GOT3 (cell line): ENCODE results near the gene MMRN2.
A peak's percentile ranks its signal among the peaks of the same experiment; 100 is the strongest.
"Not testable (repeated sequence)": the region's sequence is repeated elsewhere in the genome, so short reads cannot be mapped to it uniquely, and the experiment has no call there.

Experiments used
- DNase-seq: peaks from one replicate; lab custom pipeline; 2025; ENCODE audit warnings: mixed read lengths; lab: John Stamatoyannopoulos, UW

MMRN2 gene

GRCh38 chr10:86957471-86958115 is at the start of gene MMRN2:
Gene MMRN2, minus strand, starts transcription at chr10:86957615. Its CDS starts 74 bp downstream, at chr10:86957541.
- DNase-seq: no peak

GRCh38 chr10:87007124-87007523 is 49.7 kb upstream of the MMRN2 start:
- DNase-seq: not testable (repeated sequence)

- no peak for DNase-seq
Measured at GRCh38 chr10:87000491-87000890, 43.1 kb upstream of the MMRN2 start.

- DNase-seq: not testable (repeated sequence)
Measured at GRCh38 chr10:86999802-87000403, 42.5 kb upstream of the MMRN2 start.

- DNase-seq: no peak
Measured at GRCh38 chr10:86992929-86993328, 35.5 kb upstream of the MMRN2 start.

- no peak for DNase-seq
Measured at GRCh38 chr10:86992456-86992855, 35.0 kb upstream of the MMRN2 start.

GRCh38 chr10:86991362-86991761 is 33.9 kb upstream of the MMRN2 start:
- DNase-seq: not testable (repeated sequence)

- DNase-seq: no peak
Measured at GRCh38 chr10:86988520-86988919, 31.1 kb upstream of the MMRN2 start.

- DNase-seq: not testable (repeated sequence)
Measured at GRCh38 chr10:86984498-86984897, 27.1 kb upstream of the MMRN2 start.

- no peak for DNase-seq
Measured at GRCh38 chr10:86981716-86982115, 24.3 kb upstream of the MMRN2 start.

GRCh38 chr10:86981020-86981419 is 23.6 kb upstream of the MMRN2 start:
- not testable (repeated sequence) for DNase-seq

- DNase-seq: no peak
Measured at GRCh38 chr10:86979977-86980448, 22.6 kb upstream of the MMRN2 start.

GRCh38 chr10:86979296-86979818 is 21.9 kb upstream of the MMRN2 start:
- no peak for DNase-seq

GRCh38 chr10:86978457-86978856 is 21.0 kb upstream of the MMRN2 start:
- not testable (repeated sequence) for DNase-seq

- DNase-seq: no peak
Measured at GRCh38 chr10:86976362-86977056, 19.1 kb upstream of the MMRN2 start.

GRCh38 chr10:86974484-86974883 is 17.1 kb upstream of the MMRN2 start:
- no peak for DNase-seq

- DNase-seq: no peak
Measured at GRCh38 chr10:86972613-86973380, 15.4 kb upstream of the MMRN2 start.

- DNase-seq: peak; percentile 72
Measured at GRCh38 chr10:86971232-86971991, 14.0 kb upstream of the MMRN2 start.

- no peak for DNase-seq
Measured at GRCh38 chr10:86970982-86971231, 13.5 kb upstream of the MMRN2 start.

GRCh38 chr10:86970162-86970981 is 13.0 kb upstream of the MMRN2 start:
- DNase-seq: peak; percentile 35
